Skeletal muscle tissue (tissue), 4 donors: Measurements from ENCODE around the gene STARD7. TPM values are rescaled to one million over a fixed set of nuclear protein-coding genes. Genes with fewer than 3 reads are reported as not detected.

Source experiments
- H3K27ac ChIP-seq: one replicate; pipeline ENCODE4 v1.7.0; 2013; ENCODE audit warnings: mild to moderate bottlenecking, low read depth, low read length, inconsistent platforms
- H3K27me3 ChIP-seq, 3 donors: one replicate each; pipeline ENCODE4 v1.7.0; 2013; ENCODE audit warnings: low read length in 3 of 3; ENCODE audit not compliant: control insufficient read depth in 3 of 3, insufficient read depth in 3 of 3
- H3K36me3 ChIP-seq, 3 donors: one replicate each; pipeline ENCODE4 v1.7.0; 2013; ENCODE audit warnings: low read length in 3 of 3; ENCODE audit not compliant: control insufficient read depth in 3 of 3, insufficient read depth in 3 of 3
- H3K4me1 ChIP-seq, 3 donors: one replicate each; pipeline ENCODE4 v1.7.0; 2013; ENCODE audit warnings: low read length in 3 of 3, mild to moderate bottlenecking in 3 of 3; ENCODE audit not compliant: control insufficient read depth in 3 of 3, insufficient read depth in 3 of 3
- H3K4me3 ChIP-seq, 3 donors: one replicate each; pipeline ENCODE4 v1.7.0; 2013; ENCODE audit warnings: low read length in 3 of 3
- H3K9ac ChIP-seq, 3 donors: one replicate each; pipeline ENCODE4 v1.7.0; 2013; ENCODE audit warnings: low read length in 3 of 3, mild to moderate bottlenecking in 3 of 3, moderate library complexity in 2 of 3, low read depth in 1 of 3
- H3K9me3 ChIP-seq, 3 donors: one replicate each; pipeline ENCODE4 v1.7.0; 2013; ENCODE audit warnings: low read length in 3 of 3; ENCODE audit not compliant: control insufficient read depth in 3 of 3
- total RNA-seq: library from RNA; depleted of rRNA; stranded (reverse); fragments of >200 nt; gene quantifications from one replicate; pipeline ENCODE4 v1.2.3, GENCODE V29; 2014
- donor health status: Osteomylitis.

STARD7 gene
- total RNA-seq, 1 donor from 2014 or later: 185 TPM

GRCh38 chr2:96203130-96204028 lies 5.2 kb downstream of the STARD7 start:
- Histone ChIP-seq H3K9me3 (no peaks in the 10 kb centered on the region), H3K4me3 (peak overlapping the region in 2 of 3 donors; percentile 19 to 47), H3K9ac (no peak overlapping the region), H3K27me3 (no peaks in the 10 kb centered on the region), H3K36me3 (peaks cover 0 to 3% (median 0%) of the 10 kb centered on the region in 3 donors), H3K27ac (peak overlapping the region; percentile 91), H3K4me1 (peaks cover 49 to 69% (median 56%) of the 10 kb centered on the region in 3 donors)

- Histone ChIP-seq H3K9ac (peak overlapping the region in 1 of 3 donors; percentile 2), H3K27me3 (no peaks in the 10 kb centered on the region), H3K27ac (peak overlapping the region; percentile 10), H3K9me3 (no peaks in the 10 kb centered on the region), H3K36me3 (peaks cover 0 to 3% (median 0%) of the 10 kb centered on the region in 3 donors), H3K4me1 (peaks cover 51 to 71% (median 62%) of the 10 kb centered on the region in 3 donors), H3K4me3 (peak overlapping the region in 1 of 3 donors; percentile 28)
Observed at GRCh38 chr2:96202152-96202854, 6.3 kb downstream of the STARD7 start.

DNA sequence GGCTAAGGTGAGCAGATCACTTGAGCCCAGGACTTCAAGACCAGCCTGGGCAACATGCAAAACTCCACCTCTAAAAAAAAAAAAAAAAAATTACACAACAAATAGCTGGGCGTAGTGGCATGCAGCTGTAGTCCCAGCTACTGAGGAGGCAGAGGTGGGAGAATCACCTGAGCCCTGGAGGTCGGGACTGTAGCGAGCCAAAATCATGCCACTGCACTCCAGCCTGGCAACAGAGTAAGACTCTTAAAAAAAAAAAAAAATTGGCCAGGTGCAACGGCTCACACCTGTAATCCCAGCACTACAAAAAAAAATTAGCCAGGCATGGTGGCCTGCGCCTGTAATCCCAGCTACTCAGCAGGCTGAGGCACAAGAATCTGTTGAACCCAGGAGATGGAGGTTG lies 7.3 kb downstream of the STARD7 start:
- no peak overlapping the region for H3K9ac ChIP-seq
- H3K27me3 ChIP-seq: no peaks in the 10 kb centered on the region
- no peak overlapping the region for H3K4me3 ChIP-seq
- no peaks in the 10 kb centered on the region for H3K9me3 ChIP-seq
- peaks cover 0 to 3% (median 0%) of the 10 kb centered on the region in 3 donors for H3K36me3 ChIP-seq
- no peak overlapping the region for H3K27ac ChIP-seq
- H3K4me1 ChIP-seq: peaks cover 51 to 68% (median 62%) of the 10 kb centered on the region in 3 donors

DNA sequence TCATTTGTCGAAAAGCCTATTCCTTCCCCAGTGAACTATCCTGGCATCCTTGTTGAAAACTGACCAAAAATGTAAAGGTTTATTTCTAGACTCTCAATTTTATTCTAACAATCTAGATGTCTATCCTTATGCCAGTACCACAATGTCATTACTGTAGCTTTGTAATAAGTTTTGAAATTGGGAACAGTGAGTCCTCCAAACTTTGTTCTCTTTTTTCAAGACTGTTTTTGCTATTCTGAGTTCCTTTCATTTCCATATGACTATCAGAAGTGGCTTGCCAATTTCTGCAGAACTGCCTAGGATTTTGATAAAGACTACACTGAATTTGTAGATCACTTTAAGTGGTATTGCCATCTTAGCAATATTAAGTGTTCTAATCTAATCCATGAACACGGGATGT lies 9.7 kb downstream of the STARD7 start:
- Histone ChIP-seq H3K27ac (no peak overlapping the region), H3K9ac (no peak overlapping the region), H3K4me3 (no peak overlapping the region), H3K9me3 (no peaks in the 10 kb centered on the region), H3K27me3 (no peaks in the 10 kb centered on the region), H3K4me1 (peaks cover 43 to 48% (median 47%) of the 10 kb centered on the region in 3 donors), H3K36me3 (peaks cover 16 to 17% (median 16%) of the 10 kb centered on the region in 3 donors)

DNA sequence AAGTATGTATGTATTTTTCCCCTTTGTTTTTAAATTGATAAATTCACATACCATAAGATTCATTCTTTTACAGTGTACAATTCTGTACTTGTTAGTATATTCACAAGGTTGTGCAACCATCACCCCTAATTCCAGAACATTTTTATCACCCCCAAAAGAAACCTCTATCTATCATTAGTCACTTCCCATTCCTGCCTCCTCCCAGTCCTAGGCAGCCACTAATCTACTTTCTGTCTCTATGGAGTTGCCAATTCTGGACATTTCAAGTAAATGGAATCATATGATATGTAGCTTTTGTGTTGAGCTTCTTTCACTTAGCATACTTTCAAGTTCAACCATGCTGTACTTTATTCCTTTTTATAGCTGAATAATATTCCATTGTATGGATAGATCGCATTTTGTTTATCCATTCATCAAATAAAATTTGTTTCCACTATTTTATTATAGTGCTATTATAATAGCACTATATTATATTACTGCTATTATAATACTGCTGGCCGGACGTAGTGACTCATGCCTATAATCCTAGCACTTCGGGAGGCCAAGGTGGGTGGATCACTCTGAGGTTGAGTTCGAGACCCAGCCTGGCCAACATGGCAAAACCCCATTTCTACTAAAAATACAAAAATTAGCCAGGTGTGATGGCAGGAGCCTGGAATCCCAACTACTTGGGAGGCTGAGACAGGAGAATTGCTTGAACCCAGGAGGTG lies 10.9 kb downstream of the STARD7 start:
- H3K9me3 ChIP-seq: no peaks in the 10 kb centered on the region
- no peak overlapping the region for H3K27ac ChIP-seq
- H3K4me1 ChIP-seq: peaks cover 31 to 38% (median 37%) of the 10 kb centered on the region in 3 donors

GRCh38 chr2:96195410-96196066 lies 13.1 kb downstream of the STARD7 start:
- H3K27ac ChIP-seq: no peak overlapping the region
- no peaks in the 10 kb centered on the region for H3K27me3 ChIP-seq
- no peak overlapping the region for H3K4me3 ChIP-seq
- peaks cover 38 to 49% (median 46%) of the 10 kb centered on the region in 3 donors for H3K36me3 ChIP-seq
- H3K9ac ChIP-seq: no peak overlapping the region
- peaks cover 17 to 32% (median 18%) of the 10 kb centered on the region in 3 donors for H3K4me1 ChIP-seq
- no peaks in the 10 kb centered on the region for H3K9me3 ChIP-seq

More for the DNA sequence above, 10.9 kb downstream of the STARD7 start:
- H3K4me3 ChIP-seq: no peak overlapping the region
- H3K27me3 ChIP-seq: no peaks in the 10 kb centered on the region
- peaks cover 22 to 27% (median 27%) of the 10 kb centered on the region in 3 donors for H3K36me3 ChIP-seq
- H3K9ac ChIP-seq: no peak overlapping the region

DNA sequence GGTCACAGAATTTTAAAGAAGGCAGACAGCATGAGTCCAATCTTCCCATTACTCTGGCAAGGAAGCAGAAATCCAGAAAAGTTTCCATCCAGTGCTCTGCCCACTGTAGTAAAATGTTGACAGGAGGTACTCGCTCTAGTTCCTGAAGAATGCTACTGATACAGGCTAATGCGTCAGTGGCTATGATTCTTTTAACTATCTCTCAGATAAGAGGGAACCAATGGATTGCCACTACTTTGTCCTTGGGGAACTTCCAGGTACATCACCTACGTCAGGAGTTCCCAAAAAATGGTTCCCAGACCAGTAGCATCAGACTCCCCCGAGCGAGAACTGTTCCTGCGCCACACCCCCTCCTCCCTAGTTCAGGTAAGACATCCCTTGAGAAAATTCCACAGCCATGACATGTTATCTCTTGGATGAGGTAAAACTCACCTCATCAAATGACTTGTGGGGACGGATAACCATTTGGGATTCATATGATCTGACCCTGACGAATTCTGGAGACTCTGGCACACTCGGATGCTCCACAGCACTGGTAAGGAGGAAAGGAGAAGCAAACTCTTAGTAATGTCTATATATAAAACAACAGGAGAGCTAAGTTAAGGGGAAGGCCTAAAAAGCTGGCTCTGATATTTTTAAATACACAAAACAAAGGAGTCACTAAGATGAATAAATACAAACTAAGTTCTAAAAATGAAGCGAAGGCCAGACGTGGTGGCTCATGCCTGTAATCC lies 16.5 kb downstream of the STARD7 start:
- peaks cover 45 to 63% (median 55%) of the 10 kb centered on the region in 3 donors for H3K36me3 ChIP-seq

DNA sequence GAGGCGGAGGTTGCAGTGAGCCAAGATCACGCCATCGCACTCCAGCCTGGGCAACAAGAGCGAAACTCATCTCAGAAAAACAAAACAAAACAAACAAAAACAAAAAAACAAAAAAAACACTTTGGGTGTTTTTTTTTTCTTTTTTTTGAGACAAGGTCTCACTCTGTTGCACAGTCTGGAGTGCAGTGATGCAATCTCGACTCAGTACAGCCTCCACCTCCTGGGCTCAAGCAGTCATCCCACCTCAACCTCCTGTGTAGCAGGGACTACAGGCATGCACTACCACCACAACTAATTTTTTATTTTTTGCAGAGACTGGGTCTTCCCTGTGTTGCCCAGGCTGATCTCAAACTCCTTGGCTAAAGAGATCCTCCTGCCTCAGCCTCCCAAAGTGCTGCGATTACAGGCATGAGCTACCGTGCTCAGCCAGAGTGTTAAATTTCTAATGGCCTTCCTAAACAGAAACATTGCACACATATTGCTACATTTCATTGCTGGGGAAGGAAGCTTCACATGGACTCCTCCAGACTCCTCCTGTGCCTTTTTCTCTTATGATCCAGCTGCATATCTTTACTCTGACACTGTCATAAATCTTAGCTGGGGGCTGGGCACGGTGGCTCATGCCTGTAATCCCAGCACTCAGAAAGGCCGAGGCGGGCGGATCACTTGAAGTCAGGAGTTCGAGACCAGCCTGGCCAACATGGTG lies 19.7 kb downstream of the STARD7 start:
- Histone ChIP-seq H3K27ac (no peak overlapping the region), H3K4me1 (peaks cover 20 to 45% (median 28%) of the 10 kb centered on the region in 3 donors), H3K9me3 (no peaks in the 10 kb centered on the region), H3K36me3 (peaks cover 51 to 77% (median 73%) of the 10 kb centered on the region in 3 donors), H3K9ac (no peak overlapping the region), H3K27me3 (no peaks in the 10 kb centered on the region), H3K4me3 (no peak overlapping the region)

More for the DNA sequence above, 16.5 kb downstream of the STARD7 start:
- Histone ChIP-seq H3K27ac (no peak overlapping the region), H3K9me3 (no peaks in the 10 kb centered on the region), H3K4me3 (no peak overlapping the region), H3K27me3 (no peaks in the 10 kb centered on the region), H3K4me1 (peaks cover 6 to 31% (median 10%) of the 10 kb centered on the region in 3 donors), H3K9ac (no peak overlapping the region)
